ENCODE data around the gene TAF1. TPM values are rescaled to one million over a fixed set of nuclear protein-coding genes. Genes with fewer than 3 reads are reported as not detected.
"Not testable (repeated sequence)": the region's sequence is repeated elsewhere in the genome, so short reads cannot be mapped to it uniquely, and the experiment has no call there.

The TAF1 gene
- total RNA-seq, 1 donor from 2014 or later, result 25.7 TPM

DNA sequence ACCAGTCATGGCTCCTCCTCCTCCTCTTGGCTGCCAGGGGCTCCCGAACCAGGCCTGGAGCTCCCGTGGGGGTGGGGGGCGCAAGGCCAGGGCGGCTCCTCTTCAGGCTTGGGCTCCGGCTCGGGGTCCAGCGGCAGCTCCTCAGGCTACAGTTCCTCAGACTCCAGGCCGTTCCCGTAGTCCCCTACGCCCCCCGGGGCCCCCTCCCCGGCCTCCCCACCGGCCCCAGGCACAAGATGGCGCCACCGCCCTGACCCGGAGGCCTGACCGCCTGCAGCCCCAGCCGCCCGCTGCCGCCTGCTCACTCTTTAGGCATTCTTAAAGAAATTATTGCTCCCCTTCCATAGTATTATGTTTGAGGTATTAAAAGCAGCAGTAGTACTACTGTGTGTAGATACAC lies 54.5 kb downstream of the TAF1 start:
- intact Hi-C loops (cut with DNase I), result no loop called here
- no peak for DNase-seq (ENCODE audit: low spot score)

DNA sequence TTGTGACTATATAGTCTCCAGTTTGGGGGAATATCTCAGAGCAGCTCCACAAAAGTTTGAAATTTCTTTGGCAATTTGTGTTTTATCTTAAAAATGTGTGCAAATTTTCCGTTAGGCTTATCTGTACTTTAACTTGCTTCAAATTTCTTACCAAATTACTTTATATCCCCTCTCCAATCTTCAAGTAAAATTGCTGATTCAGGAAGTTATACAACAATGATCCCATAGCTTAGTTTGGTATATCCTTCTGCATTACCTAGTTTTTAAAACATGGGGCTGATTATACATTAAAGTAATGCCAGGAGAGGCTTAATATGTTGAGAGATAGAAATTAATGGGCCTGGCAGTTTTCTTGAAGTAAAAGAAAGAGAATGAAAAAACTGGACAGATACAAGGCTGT lies 66.6 kb downstream of the TAF1 start:
- intact Hi-C loops (cut with DNase I), result no loop called here
- no peak for DNase-seq (ENCODE audit: low spot score)

DNA sequence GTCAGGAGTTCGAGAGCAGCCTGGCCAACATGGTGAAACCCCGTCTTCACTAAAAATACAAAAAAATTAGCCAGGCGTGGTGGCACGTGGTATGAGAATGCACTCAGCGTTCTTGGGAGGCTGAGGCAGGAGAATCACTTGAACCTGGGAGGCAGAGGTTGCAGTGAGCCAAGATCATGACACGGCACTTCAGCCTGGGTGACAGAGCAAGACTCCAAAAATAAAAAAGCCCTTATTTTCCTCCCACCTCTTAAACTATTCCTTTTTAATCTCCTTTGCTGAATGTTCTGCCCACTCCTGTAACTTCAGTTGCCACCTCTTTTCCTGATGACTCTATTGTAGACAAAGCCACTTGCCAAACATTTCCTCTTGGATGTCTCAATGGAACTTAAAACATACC lies 72.6 kb downstream of the TAF1 start:
- intact Hi-C loops (cut with DNase I), result no loop called here

DNA sequence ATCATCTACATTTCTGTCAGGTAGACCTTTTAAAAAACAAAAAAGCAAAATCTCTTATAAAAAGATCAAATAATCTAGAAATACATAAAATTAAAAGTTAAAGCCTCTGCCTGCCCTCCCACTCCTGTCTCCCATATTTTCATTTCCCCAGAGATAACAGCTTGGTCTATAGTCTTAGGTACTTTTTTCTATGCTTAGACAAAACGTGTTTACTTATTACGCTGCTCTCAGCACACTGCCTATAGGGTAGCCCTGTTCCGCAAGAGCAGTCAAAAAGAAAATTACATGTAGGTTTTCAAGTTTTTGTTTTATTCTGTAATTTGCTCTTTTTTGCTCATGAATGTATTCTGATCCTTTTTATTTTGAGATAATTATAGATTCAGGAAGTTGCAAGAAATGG lies 73.3 kb downstream of the TAF1 start:
- intact Hi-C loops (cut with DNase I), result no loop called here

More for the DNA sequence above, 72.6 kb downstream of the TAF1 start:
- no peak for DNase-seq (ENCODE audit: low spot score)

DNA sequence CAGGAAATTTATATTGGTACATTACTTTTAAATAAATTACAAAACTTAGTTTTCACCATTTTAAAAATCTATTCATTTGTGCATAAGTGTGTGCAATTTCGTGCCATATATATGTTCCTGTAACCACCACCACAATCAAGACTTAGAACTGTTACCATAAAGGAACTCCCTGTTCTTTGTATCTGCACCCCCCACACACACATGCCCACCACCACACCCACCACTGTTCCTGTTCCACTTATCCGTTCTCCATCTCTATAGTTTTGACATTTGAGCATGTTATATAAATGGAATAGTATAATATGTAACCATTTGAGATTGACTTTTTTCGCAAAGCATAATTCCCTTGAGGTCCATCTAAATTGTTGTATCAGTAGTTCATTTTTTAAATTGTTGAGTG lies 73.7 kb downstream of the TAF1 start:
- intact Hi-C loops (cut with DNase I), result no loop called here
- no peak for DNase-seq (ENCODE audit: low spot score)

More for the DNA sequence above, 73.3 kb downstream of the TAF1 start:
- no peak for DNase-seq (ENCODE audit: low spot score)

DNA sequence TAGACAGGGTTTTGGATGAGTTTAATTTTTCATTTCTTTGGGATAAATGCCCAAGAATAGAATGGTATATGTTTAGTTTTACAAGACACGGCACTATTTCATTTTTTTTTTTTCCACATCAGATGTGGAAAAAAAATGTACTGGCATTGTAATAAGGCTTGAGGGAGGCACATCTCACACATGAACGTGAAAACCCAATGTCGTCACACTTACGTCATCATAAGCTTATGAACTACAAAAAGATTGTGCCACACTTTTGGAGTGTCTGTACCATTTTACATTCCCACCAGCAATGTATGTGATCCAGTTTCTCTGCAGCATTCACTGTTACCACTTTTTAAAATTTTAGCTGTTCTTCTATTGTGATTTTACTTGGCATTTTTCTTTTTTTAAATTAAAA lies 74.2 kb downstream of the TAF1 start:
- intact Hi-C loops (cut with DNase I), result no loop called here
- DNase-seq (ENCODE audit: low spot score), result no peak

DNA sequence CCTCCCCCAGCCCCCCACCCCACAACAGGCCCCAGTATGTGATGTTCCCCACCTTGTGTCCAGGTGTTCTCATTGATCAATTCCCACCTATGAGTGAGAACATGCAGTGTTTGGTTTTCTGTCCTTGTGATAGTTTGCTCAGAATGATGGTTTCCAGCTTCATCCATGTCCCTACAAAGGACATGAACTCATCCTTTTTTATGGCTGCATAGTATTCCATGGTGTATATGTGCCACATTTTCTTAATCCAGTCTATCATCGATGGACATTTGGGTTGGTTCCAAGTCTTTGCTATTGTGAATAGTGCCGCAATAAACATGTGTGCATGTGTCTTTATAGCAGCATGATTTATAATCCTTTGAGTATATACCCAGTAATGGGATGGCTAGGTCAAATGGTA lies 75.7 kb downstream of the TAF1 start:
- intact Hi-C loops (cut with DNase I); DNase-seq (ENCODE audit: low spot score): not testable (repeated sequence)

DNA sequence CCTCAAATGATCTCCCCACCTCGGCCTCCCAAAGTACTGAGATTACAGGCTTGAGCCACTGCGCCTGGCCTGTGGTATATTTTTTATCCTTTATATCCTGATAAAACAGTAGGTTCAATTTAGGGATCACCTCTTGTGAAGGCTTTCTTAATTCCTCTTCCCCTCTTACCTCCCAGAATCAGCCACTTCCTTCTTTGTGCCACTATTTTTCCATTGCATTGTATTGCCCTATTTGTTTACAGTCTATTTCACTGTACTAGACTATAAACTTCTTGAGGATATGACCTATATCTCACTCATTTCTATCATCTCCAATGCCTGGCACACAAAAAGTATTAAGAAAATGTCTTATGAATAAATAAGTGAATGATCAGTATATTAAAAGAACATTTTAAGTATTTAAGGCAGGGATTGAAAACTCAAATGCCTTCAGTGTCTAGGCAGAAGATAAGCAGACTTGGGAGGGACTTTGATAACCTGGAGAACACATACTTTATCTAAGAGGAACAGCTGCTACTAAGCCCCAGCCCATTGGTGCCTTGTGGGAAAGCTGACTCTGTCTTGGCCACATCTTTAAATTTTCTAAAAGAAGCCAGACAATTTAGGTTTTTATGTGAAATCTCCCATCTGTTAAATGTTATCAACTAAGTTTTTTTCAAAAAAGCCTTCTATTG lies 84.4 kb downstream of the TAF1 start:
- intact Hi-C loops (cut with DNase I), result no loop called here
- no peak for DNase-seq (ENCODE audit: low spot score)

DNA sequence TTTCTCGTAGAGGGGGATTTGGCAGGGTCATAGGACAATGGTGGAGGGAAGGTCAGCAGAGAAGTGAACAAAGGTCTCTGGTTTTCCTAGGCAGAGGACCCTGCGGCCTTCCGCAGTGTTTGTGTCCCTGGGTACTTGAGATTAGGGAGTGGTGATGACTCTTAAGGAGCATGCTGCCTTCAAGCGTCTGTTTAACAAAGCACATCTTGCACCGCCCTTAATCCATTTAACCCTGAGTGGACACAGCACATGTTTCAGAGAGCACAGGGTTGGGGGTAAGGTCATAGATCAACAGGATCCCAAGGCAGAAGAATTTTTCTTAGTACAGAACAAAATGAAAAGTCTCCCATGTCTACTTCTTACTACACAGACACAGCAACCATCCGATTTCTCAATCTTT lies 85.4 kb downstream of the TAF1 start:
- intact Hi-C loops (cut with DNase I); DNase-seq (ENCODE audit: low spot score): not testable (repeated sequence)

DNA sequence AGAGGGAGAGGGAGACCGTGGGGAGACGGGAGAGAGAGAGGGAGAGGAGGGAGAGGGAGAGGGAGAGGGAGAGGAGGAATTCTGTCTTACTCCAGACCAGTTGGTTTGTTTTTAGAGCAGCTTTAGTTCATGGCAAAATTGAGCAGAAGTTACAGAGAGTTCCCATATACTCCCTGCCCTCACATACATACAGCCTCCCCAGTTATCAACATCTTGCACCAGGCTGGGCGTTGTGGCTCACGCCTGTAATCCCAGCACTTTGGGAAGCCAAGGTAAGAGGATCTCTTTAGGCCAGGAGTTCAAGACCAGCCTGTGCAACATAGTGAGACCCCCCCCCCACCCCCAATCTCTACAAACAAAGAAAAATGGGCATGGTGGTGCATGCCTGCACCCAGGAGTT lies 86.9 kb downstream of the TAF1 start:
- DNase-seq (ENCODE audit: low spot score), result no peak
- intact Hi-C loops (cut with DNase I), result no loop called here

DNA sequence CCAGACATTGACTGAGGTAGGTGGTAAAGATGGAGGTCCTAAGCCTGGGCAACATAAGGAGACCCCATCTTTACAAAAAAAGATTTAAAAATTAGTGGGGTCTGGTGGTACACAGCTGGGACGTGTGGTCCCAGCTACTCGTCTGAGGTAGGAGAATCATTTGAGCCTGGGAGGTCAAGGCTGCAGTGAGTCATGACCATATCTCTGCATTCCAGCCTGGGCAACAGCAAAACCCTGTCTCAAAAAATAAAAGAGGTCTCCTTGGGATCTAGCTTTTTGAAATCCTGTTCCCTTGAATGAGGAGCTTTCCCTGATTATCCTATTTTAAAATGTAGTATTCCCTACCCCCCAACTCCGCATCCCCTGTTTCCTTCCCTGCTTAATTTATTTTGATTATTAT lies 88.1 kb downstream of the TAF1 start:
- intact Hi-C loops (cut with DNase I), result no loop called here
- no peak for DNase-seq (ENCODE audit: low spot score)

DNA sequence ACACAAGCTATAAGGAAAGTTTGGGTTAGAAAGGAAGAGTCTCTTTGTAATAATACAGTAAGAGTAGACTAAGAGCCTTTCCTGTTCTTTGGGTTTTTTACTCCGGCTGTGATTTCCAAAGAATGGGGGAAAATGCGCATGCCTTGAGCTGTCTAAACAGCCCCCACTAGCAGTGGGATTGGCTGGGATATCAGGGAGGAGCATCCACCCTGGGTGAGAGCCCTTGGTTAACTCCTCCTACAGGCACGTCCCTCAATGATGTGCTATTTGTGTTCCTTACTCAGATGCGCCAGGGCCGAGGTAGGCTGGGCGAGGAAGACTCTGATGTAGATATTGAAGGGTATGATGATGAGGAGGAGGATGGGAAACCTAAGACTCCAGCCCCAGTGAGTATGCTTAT lies 92.7 kb downstream of the TAF1 start:
- intact Hi-C loops (cut with DNase I), result no loop called here

DNA sequence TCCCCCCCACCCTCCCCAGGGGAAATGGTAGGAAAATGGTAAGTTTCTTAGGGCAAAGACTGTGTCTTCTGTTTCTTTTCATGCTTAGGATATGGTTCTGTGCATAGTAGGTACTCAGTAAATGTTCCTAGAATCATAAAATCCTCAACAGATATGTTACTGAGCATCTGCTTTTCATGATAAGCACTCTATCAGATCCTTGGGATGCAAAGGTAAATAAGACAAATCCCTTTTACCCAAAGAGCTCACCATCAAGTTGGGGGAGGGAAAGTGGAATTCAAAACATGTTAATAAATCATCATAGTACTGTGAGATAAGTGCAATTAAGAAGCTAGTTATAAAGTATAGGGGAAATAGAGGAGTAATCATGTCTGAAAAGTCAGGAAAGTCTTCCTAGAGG lies 98.8 kb downstream of the TAF1 start:
- intact Hi-C loops (cut with DNase I), result no loop called here
- no peak for DNase-seq (ENCODE audit: low spot score)

More for the DNA sequence above, 92.7 kb downstream of the TAF1 start:
- no peak for DNase-seq (ENCODE audit: low spot score)

DNA sequence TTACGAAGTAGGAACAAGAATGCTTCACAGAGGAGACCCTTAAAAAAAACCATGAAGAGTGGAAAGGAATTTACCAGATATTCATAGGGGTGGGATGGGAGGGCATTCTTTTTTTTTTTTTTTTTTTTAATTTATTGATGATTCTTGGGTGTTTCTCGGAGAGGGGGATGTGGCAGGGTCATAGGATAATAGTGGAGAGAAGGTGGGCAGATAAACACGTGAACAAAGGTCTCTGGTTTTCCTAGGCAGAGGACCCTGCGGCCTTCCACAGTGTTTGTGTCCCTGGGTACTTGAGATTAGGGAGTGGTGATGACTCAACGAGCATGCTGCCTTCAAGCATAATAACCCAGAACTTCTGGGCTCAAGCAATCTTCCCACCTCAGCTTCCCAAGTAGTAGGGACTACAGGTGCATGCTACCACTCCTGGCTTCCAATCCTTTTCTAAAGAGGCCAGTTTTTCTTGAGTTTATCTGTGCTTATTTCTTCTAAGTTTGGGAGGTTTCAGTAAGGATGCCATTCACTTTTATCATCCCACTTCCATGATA lies 100.9 kb downstream of the TAF1 start:
- intact Hi-C loops (cut with DNase I), result no loop called here
- DNase-seq (ENCODE audit: low spot score), result no peak

DNA sequence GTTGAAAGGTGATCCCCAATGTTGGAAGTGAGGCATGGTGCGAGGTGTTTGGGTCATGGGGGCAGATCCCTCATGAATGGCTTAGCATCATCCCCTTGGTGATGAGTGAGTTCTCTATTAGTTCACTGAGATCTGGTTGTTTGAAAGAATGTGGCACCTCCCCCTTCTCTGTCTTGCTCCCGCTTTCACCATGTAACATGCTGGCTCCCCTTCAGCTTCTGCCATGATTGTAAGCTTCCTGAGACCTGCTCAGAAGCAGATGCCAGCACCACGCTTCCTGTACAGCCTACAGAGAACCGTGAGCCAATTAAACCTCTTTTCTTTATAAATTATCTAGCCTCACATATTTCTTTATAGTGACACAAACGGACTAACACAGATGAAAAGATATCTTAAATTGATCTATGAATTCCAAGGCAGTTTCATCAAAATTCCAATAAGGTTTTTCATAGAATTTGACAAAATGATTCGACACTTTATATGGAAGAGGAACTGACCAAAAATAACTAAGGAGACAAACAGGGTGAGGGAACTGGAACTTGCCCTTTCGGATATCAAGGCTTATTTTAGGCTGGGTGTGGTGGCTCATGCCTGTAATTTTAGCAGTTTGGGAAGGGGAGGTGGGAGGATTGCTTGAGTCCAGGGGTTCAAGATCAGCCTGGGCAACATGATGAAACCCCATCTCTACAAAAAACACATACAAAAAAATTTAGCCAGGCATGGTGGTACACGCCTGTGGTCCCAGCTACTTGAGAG lies 109.8 kb downstream of the TAF1 start:
- intact Hi-C loops (cut with DNase I), result no loop called here
- no peak for DNase-seq (ENCODE audit: low spot score)

DNA sequence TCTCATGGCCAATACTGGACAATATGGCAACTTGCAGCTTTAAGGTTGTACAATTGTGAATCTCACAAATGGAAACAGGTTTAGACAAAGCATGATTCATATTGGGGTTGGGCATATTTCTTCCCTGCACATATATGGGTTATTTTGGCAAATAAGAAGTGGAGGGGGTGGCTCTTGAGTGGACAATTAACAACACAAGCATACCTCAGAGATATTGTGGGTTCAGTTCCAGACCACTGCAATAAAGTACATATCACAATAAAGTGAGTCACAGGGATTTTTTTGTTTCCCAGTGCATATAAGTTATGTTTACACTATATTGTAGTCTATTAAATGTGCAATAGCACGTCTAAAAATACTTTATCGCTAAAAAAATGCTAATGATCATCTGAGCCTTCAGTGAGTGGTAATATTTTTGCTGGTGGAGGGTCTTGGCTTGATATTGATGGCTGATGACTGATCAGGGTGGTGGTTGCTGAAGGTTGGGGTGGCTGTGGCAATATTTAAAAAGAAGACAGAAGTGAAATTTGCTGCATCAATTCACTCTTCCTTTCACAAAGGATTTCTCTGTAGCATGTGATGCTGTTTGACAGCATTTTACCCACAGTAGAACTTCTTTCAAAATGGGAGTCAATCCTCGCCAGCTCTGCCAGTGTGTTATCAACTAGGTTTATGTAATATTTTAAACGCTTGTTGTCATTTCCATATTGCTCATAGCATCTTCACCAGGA lies 116.2 kb downstream of the TAF1 start:
- intact Hi-C loops (cut with DNase I), result no loop called here
- DNase-seq (ENCODE audit: low spot score), result no peak

DNA sequence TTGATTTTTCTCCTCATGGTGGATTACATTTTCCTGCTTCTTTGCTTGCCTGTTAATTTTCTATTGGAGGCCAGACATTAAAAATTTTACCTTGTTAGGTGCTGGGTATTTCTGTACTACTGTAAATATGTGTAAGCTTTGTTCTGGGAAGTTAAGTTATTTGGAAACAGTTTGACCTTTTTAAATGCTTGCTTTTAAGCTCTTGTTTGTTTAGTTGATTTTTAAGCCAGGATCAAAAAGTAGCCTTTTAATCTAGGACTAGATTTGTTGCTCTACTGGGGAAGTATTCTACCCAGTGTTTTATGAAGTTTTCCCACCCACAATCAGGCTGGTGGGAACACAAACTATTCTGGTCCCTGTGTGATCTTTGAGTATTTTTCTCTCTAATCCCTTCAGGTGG lies 121.7 kb downstream of the TAF1 start:
- intact Hi-C loops (cut with DNase I), result no loop called here
- DNase-seq (ENCODE audit: low spot score), result no peak

DNA sequence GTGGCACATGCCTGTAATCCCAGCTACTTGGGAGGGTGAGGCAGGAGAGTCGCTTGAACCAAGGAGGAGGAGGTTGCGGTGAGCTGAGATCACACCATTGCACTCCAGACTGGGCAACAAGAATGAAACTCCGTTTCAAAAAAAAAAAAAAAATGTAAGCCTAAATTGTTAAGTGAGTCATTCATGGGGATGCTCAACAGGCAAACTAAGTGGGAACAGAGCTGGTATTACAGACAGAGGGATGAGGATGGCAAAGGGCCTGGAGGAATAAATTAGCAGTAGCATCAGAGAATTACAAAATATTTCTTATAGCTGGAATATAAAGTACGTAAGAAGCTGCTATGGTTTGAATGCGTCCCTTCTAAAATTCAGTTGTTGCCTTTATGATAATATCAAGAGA lies 123.4 kb downstream of the TAF1 start:
- intact Hi-C loops (cut with DNase I), result no loop called here
- DNase-seq (ENCODE audit: low spot score), result no peak

DNA sequence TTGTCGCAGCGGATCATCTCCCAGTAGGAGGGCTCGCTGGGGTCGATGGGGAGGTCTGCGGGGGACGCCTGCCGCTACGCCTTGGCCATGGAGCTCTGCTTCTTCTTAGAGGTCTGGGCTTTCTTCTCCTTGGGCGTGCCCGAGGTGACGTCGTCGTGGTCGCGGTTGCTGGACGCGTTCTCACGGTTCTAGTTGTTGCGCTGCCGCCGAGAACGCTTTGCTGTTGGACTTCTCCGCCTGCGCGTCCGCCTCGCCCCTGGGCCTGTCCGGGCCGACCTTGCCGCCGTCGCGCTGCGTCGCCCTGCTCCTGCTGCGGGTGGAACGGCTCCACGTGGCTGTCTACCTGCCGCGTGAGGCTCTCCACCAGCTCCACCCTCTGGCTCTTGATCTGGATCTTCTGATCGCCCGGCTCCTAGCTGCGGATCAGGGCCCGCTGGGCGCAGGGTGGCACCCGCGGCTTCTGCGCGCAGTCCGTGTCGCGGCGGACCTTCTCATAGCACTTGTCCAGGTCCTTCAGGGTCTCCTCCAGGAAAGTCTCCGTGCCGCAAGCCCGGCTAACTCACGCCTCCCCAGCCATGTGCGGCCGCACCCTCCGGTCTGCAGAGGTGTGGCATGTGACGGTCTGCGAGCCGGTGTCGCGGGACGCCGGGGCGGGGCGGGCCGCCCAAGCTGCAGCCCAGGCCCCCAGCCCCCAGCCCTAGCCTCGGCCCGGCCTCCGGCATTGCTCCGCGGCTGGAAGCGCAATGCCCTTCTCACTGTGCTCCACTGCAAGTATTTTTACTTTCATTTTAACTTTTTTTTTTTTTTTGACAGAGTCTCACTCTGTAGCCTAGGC lies 126.3 kb downstream of the TAF1 start:
- no peak for DNase-seq (ENCODE audit: low spot score)
- intact Hi-C loops (cut with DNase I), result no loop called here

Data from cardiac septum (tissue), 1 donor.